Effector memory CD4-positive, alpha-beta T cell (primary cell): ENCODE measurements around the gene FAM221B.

Experiments
- DNase-seq, 3 donors: peaks; one replicate each; pipeline ENCODE4 v3.0.0-alpha.2; 2020
- H3K27ac ChIP-seq: 2 replicates; pipeline ENCODE4 v1.7.0; 2013; ENCODE audit warnings: mild to moderate bottlenecking, low read length, moderate library complexity; ENCODE audit not compliant: insufficient read depth, poor library complexity, severe bottlenecking
- H3K27me3 ChIP-seq: replicated peaks from 2 replicates; pipeline ENCODE4 v1.7.0; 2013; ENCODE audit warnings: mild to moderate bottlenecking, low read length; ENCODE audit not compliant: insufficient read depth, control insufficient read depth, poor library complexity, severe bottlenecking
- H3K36me3 ChIP-seq: 2 replicates; pipeline ENCODE4 v1.7.0; 2013; ENCODE audit warnings: mild to moderate bottlenecking, low read length, moderate library complexity; ENCODE audit not compliant: control insufficient read depth, insufficient read depth
- H3K4me1 ChIP-seq: 2 replicates; pipeline ENCODE4 v1.7.0; 2013; ENCODE audit warnings: low read length, mild to moderate bottlenecking; ENCODE audit not compliant: control insufficient read depth, insufficient read depth, poor library complexity, severe bottlenecking
- H3K4me3 ChIP-seq: 2 replicates; pipeline ENCODE4 v1.7.0; 2013; ENCODE audit warnings: low read length, low read depth, mild to moderate bottlenecking; ENCODE audit not compliant: insufficient read depth, poor library complexity, severe bottlenecking
- H3K9me3 ChIP-seq: 2 replicates; pipeline ENCODE4 v1.7.0; 2013; ENCODE audit warnings: mild to moderate bottlenecking, low read length, moderate library complexity; ENCODE audit not compliant: control insufficient read depth

The FAM221B gene

GRCh38 chr9:35847792-35848572, 19.4 kb upstream of the FAM221B start:
- no peak for DNase-seq
- H3K27me3 ChIP-seq = no peaks in the 10 kb centered on the region
- no peaks in the 10 kb centered on the region for H3K9me3 ChIP-seq
- H3K4me1 ChIP-seq = peaks cover 19% of the 10 kb centered on the region
- no peaks in the 10 kb centered on the region for H3K36me3 ChIP-seq
- H3K4me3 ChIP-seq = no peak overlapping the region
- H3K27ac ChIP-seq = no peak overlapping the region

- Histone ChIP-seq H3K9me3 (no peaks in the 10 kb centered on the region), H3K27ac (peak overlapping the region; percentile 29), H3K4me1 (peaks cover 19% of the 10 kb centered on the region), H3K36me3 (no peaks in the 10 kb centered on the region), H3K27me3 (no peaks in the 10 kb centered on the region), H3K4me3 (no peak overlapping the region)
- DNase-seq = no peak
These were observed 17.6 kb upstream of the FAM221B start for GRCh38 chr9:35845824-35846771.

- H3K27ac ChIP-seq = no peak overlapping the region
- H3K9me3 ChIP-seq = no peaks in the 10 kb centered on the region
- H3K4me1 ChIP-seq = peaks cover 19% of the 10 kb centered on the region
- DNase-seq = peak in 2 of 3 donors; percentile 12 to 22
- H3K4me3 ChIP-seq = no peak overlapping the region
- no peaks in the 10 kb centered on the region for H3K27me3 ChIP-seq
- H3K36me3 ChIP-seq = no peaks in the 10 kb centered on the region
These were observed 16.2 kb upstream of the FAM221B start for GRCh38 chr9:35844628-35845270.

- peaks cover 19% of the 10 kb centered on the region for H3K4me1 ChIP-seq
- H3K4me3 ChIP-seq = no peak overlapping the region
- H3K27me3 ChIP-seq = no peaks in the 10 kb centered on the region
- H3K27ac ChIP-seq = no peak overlapping the region
- no peaks in the 10 kb centered on the region for H3K9me3 ChIP-seq
- DNase-seq = no peak
- H3K36me3 ChIP-seq = no peaks in the 10 kb centered on the region
These were observed 14.3 kb upstream of the FAM221B start for GRCh38 chr9:35842795-35843194.

GRCh38 chr9:35842020-35842745, 13.7 kb upstream of the FAM221B start:
- no peak for DNase-seq
- H3K36me3 ChIP-seq = no peaks in the 10 kb centered on the region
- peaks cover 19% of the 10 kb centered on the region for H3K4me1 ChIP-seq
- no peak overlapping the region for H3K4me3 ChIP-seq
- H3K27me3 ChIP-seq = no peaks in the 10 kb centered on the region
- no peaks in the 10 kb centered on the region for H3K9me3 ChIP-seq
- no peak overlapping the region for H3K27ac ChIP-seq

GRCh38 chr9:35841645-35841900, 13.0 kb upstream of the FAM221B start:
- DNase-seq = no peak
- Histone ChIP-seq H3K36me3 (no peaks in the 10 kb centered on the region), H3K27me3 (no peaks in the 10 kb centered on the region), H3K4me1 (peaks cover 17% of the 10 kb centered on the region), H3K4me3 (no peak overlapping the region), H3K9me3 (no peaks in the 10 kb centered on the region), H3K27ac (no peak overlapping the region)

- Histone ChIP-seq H3K4me1 (peaks cover 15% of the 10 kb centered on the region), H3K36me3 (no peaks in the 10 kb centered on the region), H3K4me3 (no peak overlapping the region), H3K27me3 (no peaks in the 10 kb centered on the region), H3K9me3 (no peaks in the 10 kb centered on the region), H3K27ac (no peak overlapping the region)
- DNase-seq = no peak
These were observed 12.5 kb upstream of the FAM221B start for GRCh38 chr9:35840881-35841644.

- Histone ChIP-seq H3K4me1 (peaks cover 4% of the 10 kb centered on the region), H3K27ac (no peak overlapping the region), H3K27me3 (no peaks in the 10 kb centered on the region), H3K36me3 (no peaks in the 10 kb centered on the region), H3K9me3 (no peaks in the 10 kb centered on the region), H3K4me3 (no peak overlapping the region)
- no peak for DNase-seq
These were observed 11.4 kb upstream of the FAM221B start for GRCh38 chr9:35839926-35840325.

GRCh38 chr9:35836595-35836994, 8.1 kb upstream of the FAM221B start:
- Histone ChIP-seq H3K9me3 (no peaks in the 10 kb centered on the region), H3K27me3 (no peaks in the 10 kb centered on the region), H3K36me3 (no peaks in the 10 kb centered on the region), H3K27ac (no peak overlapping the region), H3K4me1 (no peaks in the 10 kb centered on the region), H3K4me3 (no peak overlapping the region)
- DNase-seq = no peak
